Endometrium (tissue), 2 donors: ENCODE results near the gene ABLIM2.
A peak's percentile ranks its signal among the peaks of the same experiment; 100 is the strongest.

Experiments
- FAIRE-seq: peaks from 2 replicates; lab custom pipeline; 2012; peaks lifted over from hg19 to GRCh38; lab: Jason Lieb, UNC
- donor health status: control.
- donor health status: control.

ABLIM2 gene

DNA sequence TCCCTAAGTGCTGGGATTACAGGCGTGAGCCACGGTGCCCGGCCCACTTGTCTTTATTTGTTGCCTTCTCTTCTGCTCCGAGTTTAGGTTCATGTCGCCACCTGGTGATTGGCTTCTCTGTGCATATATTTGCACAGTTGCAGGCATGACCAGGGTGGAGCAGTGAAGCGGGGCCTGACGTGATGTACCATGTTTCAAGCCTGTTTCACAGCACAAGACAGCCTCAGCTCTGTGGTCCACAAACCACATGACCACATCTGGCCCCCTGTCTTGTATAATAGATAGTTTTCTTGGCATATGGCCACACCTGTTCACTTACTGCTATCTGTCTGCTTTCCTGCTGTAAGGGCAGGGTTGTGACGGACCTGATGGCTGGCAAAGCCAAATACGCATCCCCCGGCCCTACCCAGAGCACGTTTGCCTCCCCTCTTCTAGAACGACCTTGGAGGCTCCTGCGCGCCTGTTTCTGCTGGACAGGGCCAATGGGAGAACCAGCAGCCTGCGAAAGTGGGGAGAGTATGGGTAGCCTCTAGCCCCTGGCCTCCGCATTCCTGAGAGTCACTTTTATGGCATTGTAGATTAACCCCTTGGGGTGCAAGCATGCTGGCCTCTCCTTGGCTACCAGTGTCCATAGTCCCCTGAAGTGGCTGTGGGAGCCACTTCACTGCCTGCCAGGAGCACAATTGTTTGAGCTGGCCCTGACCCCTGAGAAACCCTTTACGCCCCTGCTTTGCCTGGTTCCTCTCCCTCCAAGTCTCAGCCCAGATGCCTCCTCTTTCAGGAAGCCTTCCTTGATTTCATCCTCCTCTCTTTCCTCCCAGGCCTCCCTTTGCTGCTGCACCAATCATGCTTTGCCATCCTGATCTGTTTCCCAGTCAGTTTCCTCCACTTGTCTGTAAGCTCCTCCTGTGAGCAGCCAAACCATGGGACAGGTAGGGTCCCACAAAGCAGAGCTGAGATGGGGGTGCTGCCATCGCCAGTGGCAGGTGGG, 34.4 kb upstream of the ABLIM2 start:
- FAIRE-seq = no peak

DNA sequence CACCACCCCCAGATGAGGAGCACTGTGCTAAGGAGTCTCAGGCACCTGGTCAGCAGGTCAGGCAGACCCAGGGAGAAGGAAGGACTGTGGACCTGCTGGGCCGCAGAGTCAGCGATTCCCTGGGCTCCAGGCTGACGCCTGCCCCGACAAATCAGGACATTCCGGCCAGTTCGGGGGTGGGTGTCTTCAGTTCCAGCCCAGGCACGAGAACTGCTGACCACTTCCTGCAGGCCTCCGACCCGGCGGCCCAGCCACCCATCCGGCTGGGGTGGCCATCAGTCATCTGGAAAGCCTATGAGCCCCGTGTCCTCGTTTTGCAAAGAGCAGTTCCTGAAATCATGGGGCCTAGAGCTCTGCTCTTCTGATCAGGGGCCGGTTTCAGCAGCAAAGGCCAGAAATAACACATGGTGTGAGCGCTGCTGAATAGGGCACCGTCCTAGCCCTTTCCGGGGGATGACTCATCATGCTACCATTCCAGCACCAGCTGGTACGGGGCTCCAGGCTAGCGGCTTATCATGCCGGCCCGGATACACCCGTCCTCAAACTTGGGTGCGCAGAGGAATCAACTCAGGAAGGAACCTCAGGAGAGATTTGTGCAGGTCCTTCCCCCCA, 32.6 kb upstream of the ABLIM2 start:
- no peak for FAIRE-seq

GRCh38 chr4:8189551-8190466, 31.2 kb upstream of the ABLIM2 start:
- no peak for FAIRE-seq

GRCh38 chr4:8188743-8189550, 30.3 kb upstream of the ABLIM2 start:
- FAIRE-seq = no peak

DNA sequence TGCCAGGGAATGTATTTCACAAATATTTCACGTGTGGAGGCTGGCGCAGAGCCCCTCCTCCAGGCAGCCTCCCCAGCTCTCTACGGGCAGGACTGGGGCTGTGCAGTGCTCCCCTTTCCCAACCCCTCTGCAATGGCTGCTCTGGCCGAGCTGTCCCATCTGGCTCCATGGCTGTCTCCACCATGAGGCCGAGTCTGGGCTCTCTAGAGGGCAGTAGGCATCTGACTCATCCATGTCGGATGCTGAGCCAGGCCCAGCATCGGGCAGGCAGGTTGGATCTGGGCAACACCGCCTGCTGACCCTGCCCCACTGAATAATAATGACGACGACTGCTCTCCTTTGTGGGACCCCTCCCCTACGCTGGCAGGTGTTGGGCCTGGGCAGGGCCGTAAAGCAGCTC, 29.5 kb upstream of the ABLIM2 start:
- no peak for FAIRE-seq

GRCh38 chr4:8185930-8186329, 27.3 kb upstream of the ABLIM2 start:
- peak; percentile 50 for FAIRE-seq

DNA sequence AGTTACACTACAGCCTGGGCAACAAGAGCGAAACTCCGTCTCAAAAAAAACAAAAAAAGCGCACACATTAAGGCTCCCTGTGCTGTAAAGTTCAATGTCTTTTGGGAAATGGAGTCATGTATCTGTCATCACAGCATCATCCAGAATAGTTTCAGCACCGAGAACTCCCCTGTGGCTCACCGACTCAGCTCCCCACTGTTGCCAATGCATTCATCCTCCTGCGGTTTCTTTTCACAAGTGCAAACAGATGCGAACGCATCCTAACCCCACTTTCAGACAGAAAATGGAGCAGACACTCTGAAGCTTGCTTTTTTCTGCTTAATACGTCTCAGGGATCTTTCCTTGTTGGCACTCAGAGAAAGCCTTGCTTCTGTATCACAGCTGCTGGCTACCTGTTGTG, 26.7 kb upstream of the ABLIM2 start:
- FAIRE-seq = no peak

DNA sequence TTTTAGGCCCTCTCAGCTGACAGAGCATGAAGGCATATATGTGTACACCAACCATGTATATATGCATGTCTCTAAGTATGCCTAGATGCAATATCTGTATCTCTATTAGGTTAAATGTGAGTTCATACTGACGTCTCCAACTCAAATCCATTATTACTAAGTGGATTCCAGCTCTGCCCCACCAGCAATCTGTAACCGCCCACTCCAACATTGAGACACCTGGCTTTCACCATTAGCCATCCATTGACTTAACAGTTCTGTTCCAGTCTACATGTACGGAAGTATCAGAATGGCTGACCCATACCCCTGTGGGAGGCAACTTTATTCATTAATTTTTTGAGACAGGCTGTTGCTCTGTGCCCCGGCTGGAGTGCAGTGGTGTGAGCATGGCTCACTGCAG, 25.4 kb upstream of the ABLIM2 start:
- FAIRE-seq = no peak

GRCh38 chr4:8182858-8183725, 24.5 kb upstream of the ABLIM2 start:
- peak; percentile 95 for FAIRE-seq

DNA sequence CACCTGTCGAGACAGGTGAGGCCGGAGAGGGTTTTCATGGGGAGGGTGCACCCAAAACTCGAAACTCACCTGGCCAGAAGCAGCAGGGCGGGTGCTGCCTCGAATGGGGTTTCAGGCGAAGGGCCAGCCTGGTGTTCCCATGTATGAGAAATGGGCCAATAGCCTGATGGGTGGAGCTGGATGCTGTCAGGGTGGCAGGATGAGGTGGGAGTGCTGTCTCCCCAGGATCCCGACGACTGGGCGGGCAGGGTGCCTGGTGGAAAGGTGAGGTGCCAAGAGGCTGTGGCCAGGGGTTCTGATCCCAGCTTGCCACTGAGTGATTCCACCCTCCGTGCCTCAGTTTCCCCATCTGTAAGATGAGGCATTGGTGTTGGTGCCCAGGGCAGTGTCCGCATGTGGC, 23.7 kb upstream of the ABLIM2 start:
- no peak for FAIRE-seq

DNA sequence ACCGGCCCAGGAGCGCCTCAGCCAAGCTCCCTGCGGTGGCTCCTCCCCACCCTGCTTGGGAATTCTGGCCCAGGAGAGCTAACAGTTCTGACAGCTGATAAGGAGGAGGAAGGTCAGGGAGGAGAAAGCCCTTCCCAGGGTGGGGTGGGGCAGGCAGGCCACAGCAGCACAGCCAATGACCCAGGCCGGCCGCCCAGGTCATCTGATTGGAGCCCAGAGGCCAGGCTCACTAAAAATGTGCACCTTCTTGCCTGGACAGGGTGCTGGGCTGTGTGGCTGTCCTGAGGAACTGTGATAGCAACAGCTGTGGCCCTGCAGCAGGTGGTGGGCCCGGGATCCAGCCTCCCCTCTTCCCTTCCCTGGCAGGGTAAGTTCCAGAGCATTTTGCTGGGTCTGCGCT, 23.2 kb upstream of the ABLIM2 start:
- FAIRE-seq = no peak

DNA sequence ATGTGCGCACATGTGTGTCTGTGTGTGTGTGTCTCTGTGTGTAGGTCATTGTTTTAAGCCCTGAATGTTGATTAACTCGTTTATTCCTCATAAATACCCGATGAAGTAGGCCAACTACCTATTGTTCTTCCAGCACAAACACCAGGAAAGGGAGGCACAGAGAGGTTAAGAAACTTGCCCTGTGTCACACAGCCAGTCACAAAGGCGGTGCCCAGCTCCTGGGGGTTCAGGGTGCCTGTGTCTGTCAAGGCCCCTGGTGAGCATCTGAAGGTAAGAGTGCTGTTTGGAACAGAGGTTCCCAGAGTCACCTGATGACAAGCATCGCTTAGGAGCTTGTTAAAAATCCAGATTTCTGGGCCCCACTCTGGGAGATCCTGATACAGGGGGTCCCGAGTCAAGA, 22.5 kb upstream of the ABLIM2 start:
- no peak for FAIRE-seq

- FAIRE-seq = no peak
Measured at GRCh38 chr4:8180310-8181093, 21.9 kb upstream of the ABLIM2 start.

- FAIRE-seq = no peak
Measured at GRCh38 chr4:8179771-8180170, 21.2 kb upstream of the ABLIM2 start.

GRCh38 chr4:8179074-8179473, 20.5 kb upstream of the ABLIM2 start:
- no peak for FAIRE-seq

GRCh38 chr4:8177956-8178355, 19.3 kb upstream of the ABLIM2 start:
- no peak for FAIRE-seq

DNA sequence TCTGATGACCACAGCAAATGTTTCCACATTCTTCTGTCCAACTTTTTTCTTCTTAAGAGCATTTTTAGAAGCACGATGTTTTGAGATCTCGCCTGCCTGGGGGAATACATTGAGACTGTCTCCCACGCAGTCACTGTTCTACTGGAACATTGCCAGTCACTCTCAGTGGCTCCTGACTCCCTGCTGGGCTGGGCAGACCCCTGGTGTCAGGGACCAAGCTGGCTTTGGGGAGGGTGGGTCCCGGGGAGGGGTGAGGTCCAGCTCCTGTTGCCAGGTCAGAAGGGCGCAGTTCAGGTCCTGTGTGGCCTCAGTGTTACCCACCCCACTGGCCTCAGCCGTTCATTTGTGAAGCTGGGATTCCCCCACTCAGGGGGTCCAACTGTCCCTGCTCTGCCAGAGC, 18.9 kb upstream of the ABLIM2 start:
- FAIRE-seq = peak; percentile 8

- no peak for FAIRE-seq
Measured at GRCh38 chr4:8176547-8177399, 18.2 kb upstream of the ABLIM2 start.

- FAIRE-seq = no peak
Measured at GRCh38 chr4:8175686-8176085, 17.1 kb upstream of the ABLIM2 start.
